Measurements from ENCODE around the gene LRSAM1.

LRSAM1 gene

DNA sequence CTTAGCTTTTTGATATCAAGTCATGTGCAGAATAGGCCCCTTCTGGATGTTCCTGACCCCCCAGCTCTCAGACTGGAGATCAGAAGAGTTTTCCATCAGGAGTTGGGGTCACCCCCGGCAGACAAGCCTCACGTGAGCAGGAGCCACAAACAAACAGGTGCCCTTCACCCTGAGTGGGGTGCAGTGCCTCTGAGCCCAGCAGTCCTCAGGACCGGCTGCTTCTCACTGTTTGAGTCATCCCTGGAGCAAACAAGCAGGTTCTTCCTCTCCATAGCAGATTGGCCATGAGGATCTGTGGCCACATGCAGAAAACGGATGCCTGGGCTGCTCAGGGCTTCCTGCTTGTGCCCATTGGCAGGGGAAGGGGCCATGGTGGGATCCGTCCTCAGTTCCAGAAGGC is 47.0 kb downstream of the LRSAM1 start:
- ATAC-seq: no peak

DNA sequence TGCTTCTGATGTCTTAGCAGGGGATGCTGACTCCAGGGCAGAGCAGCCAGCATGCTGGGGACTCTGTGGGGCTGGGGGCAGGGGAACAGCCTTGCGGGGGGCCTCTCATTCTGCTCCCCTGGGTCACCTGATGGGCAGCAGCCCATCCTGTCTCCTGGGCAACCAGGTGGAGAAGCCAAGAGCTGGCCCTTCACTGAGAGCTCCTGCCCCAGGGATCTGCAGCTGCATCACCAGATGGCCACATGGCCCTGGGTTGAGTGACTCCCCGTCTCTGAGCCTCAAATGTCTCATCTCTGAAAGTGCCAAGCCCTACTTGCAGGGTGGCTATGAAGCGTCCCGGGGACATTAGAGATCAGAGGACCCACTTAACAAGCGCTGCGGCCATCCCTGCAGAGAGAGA is 49.1 kb downstream of the LRSAM1 start:
- ATAC-seq: no peak

DNA sequence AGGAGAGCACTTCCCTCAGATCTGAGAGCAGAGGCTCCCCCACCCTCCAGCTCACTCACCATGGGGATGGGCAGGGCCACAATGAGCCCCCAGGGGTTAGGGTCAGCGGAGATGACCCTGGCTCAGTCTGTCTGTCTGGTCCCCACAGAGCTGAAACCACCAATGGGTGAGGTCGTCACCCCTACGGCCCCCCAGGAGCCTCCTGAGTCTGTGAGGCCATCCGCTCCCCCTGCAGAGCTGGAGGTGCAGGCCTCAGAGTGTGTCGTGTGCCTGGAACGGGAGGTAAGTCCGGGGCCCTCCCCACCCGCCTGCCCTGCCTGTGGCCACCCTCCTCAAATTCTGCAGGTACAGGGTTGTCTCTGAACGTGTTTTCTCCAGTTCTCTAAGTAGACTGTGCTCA is 49.6 kb downstream of the LRSAM1 start:
- ATAC-seq: no peak

DNA sequence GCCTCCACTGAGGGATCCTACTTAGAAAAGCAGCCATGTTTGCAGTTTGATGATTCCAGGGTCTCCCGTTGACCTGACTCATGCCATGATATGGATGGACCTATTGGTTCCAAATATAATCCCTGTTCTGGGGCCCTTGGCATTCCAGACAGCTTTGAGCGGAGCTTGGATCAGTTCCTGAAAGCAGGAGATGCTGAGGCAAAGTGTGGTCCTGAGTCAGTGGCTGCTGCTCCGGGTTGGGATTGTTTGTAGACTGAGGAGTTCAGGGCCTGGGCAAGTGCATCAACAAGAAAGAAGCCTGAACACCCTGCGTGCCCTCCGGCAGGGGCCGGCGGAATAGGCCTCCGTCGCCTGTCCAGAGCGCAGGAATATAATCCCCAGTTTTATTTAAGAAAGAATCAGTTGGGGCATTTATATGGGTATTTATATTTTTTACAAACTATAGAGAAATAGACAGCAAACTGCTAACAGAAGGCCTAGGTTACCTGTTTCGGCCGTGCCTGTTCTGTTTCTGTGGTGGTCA is 50.6 kb downstream of the LRSAM1 start:
- no peak for ATAC-seq

DNA sequence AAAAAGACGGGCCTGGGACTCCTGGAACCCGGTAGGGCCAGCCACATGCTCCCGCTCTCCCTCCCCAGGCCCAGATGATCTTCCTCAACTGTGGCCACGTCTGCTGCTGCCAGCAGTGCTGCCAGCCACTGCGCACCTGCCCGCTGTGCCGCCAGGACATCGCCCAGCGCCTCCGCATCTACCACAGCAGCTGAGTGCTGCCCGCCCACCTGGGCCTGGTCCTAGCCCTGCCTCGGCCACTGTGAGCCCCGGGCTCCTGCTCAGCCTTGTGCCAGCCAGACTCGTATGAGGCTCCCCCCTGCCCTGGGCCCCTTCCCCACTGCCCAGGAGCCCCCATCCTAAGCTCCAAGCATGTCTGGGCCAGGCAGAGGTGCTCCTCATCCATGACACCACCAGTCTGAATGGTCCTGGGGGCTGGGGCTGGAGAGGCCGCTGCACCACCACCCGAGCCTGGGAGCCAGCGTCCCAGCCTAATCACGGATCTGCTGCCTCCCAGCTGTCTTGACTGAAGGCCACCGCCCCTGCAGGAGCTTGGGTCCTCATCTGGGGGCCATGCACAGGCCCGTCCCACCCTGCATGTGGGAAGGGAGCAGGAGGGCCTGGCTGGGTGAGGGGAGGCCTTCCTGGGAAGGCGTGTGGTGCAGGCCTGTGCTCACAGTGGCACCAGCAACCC is 51.5 kb downstream of the LRSAM1 start:
- ATAC-seq: no peak

DNA sequence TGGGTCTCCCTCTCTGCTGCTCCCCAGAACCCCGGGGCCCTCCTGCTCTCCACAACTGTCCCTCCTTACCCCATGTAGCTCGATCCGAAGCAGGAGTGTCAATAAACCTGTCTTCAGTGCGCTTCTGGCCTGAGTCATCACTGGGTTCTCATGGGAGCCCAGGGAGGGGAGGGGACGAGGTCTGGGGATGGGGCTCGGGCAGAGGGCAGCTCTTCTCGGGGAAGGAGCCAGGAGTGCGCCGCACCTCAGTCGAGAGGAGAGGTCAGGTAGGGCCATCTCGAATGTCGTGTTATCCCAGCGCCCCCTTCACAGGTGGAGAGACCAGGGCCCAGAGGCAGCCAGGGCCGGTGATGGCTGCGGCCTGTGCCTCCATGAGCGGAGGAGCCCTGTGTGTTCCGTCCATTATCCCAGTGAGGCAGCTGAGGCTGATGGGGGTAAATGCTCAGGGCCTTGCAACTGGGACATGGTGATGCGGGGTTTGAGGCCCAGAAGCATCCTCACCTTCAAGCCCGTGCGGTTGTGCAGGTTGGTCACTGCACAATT is 52.1 kb downstream of the LRSAM1 start:
- no peak for ATAC-seq

DNA sequence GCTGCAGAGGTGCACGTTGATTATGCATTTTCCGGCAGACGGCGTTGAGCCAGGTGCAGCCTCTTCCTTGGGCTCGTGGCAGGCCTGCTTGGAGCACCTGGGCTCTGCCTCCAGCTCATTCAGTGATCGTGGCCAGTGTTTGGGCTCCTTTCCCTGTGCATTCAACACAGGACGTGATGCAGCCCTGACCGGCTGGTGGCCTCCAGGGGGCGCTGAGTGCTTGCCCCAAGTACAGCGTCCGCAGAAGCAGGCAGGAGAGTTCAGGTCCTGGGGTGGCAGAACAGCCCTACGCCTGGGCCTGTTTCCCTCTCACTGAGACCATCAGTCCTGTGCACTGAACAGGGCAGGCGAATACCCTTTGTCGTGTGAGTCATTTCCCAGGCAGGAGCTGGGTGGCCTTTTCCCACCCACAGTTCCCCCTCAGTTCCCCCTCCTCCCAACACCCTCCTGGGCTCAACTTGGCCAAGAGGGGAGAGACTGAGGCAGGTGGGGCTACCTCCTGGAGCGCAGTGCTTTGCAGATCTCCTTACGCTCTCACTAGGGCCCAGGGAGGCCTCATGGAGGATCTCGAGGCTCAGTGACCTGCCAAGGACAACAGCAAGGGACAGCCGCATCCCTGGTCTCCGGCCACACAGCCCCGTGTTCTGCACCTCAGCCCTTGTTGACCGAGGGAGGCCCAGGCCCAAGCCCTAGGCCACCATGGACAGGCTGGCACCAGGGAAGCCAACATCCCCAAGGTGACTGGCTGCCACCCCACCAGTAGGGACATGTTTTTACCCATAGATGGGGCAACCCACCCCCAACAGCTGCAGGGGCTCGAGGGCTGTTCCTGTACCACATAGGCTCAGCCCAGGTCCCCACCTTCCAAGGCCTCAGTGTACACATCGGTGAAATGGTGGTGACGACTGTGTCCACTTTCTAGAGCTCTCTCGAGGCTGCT is 52.9 kb downstream of the LRSAM1 start:
- ATAC-seq: peak; percentile 82 to 91

DNA sequence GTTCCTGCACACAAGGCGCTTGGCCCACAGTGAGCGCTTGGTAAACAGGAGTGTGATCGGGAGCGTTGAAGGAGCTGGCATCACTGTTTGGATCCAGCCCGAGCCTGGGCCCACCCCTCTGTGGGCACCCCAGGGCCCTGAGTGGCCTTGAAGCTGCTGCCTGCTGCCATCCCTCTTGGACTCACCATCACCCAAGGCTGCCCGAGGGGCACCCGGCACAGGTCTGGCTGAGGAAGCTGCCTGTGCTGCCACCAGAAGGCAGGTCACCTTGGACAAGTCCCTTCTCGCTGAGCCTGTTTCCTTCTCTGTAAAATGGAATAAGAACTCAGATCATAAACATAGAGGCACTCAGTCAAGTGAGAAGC is 53.6 kb downstream of the LRSAM1 start:
- no peak for ATAC-seq

DNA sequence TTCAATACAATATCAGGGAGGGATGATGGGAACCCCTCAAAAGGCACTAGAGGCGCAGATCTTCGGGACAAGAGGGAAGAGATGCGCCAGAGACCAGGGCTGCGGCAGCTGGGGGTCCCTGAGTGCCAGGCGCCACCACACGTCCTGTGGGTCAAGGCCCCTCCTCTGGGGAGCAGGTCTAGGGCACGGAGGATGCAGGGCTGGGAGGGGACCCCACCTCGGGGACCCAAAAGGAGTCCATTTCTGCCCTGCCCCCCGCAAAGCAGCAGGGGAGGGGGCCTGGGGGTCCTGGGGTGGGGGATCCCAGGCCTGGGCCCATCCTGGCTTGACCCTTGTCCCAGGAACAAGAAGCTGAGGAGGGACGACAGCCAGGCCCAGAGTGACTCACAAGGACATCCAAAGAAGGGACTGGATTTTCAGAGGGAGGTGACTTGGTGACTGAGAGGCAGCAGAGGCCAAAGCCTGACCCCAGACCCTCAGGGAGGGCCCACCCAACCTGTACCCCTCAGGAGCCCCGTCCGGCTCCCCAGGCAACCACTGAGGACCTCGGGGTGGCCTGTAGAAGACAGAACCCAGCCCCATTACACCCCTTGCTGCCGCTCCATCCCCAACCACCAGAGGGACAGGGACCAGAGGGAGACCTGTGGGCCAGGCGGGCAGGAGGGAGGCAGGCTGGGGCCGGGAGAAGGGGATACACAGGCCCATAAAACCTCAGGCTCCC is 54.2 kb downstream of the LRSAM1 start:
- ATAC-seq: peak in 1 of 2 donors; percentile 29

DNA sequence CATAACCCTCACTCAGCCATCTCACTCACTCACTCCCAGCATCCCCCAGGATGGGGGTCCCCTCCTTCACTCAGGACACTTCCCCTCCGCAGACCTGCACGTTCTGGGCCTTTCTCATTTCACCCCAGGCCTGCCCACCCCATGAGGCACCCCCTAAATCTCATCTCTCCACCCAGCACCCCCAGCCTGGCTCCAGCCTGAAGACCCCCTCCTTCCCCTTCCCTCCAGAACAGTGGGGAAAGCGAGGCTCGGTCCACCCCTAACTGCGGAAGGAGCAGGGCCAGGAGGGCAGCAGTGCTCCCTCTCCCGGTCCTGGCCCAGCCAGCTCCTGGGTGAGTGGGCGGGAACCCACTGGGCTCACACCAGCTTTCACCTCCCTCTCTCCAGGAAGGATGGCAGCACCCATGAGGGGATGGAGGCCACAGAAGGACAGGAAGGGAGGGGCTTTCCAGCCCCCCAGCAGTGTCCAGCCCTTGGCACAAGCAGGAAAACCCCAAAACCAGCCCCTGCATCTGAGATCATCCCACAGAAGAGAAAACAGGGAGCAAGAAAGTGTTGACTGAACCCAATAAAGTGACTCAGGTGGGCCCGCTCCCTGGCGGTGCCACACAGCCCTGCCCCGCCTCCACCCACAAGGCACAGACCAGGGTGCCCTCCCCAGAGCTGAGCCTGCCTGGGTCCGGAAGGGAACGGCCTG is 55.0 kb downstream of the LRSAM1 start:
- ATAC-seq: no peak

DNA sequence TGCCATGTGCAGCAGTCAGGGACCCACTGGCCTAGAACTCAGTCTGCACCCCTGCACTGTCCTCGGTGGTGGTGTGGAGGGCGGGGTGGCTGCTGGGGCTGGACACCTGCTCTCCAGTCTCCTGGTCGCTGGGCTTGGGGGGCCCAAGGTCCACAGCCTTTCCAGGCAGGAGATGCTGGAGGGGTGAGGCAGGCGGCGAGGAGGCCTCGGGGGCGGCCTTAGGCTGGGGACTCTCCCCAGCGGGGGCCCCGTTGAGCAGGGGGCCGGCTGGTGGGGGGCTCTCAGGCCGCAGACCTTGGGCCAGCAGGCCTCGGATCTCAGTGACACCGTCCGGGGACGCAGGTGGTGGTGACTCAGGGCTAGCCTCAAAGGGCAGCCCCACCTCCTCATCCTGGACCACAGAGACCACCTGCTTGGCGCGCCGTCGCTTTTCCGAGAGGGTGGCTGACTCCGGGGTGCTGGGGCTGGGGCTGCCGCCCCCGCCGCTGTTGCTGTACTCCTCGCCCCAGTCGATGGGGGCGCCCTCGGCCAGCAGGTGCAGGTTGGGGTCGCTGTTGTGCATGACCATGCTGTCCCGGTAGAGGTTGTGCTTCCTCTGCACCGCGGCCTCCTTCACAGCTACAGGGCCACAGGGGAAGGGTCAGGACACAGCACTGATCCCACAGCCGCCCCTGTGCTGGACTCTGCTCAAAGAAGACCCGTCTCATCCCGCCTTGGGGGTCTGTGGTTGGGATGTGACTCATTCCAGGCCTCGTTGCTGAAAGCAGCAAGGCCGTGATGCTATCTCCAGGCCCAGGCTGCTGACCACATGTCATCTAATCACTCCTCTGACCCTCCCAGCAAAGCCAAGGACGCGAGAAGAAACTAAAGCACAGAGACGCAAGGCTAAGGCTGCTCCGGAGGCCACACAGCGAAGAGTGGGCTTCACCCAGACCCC is 55.8 kb downstream of the LRSAM1 start:
- ATAC-seq: no peak

DNA sequence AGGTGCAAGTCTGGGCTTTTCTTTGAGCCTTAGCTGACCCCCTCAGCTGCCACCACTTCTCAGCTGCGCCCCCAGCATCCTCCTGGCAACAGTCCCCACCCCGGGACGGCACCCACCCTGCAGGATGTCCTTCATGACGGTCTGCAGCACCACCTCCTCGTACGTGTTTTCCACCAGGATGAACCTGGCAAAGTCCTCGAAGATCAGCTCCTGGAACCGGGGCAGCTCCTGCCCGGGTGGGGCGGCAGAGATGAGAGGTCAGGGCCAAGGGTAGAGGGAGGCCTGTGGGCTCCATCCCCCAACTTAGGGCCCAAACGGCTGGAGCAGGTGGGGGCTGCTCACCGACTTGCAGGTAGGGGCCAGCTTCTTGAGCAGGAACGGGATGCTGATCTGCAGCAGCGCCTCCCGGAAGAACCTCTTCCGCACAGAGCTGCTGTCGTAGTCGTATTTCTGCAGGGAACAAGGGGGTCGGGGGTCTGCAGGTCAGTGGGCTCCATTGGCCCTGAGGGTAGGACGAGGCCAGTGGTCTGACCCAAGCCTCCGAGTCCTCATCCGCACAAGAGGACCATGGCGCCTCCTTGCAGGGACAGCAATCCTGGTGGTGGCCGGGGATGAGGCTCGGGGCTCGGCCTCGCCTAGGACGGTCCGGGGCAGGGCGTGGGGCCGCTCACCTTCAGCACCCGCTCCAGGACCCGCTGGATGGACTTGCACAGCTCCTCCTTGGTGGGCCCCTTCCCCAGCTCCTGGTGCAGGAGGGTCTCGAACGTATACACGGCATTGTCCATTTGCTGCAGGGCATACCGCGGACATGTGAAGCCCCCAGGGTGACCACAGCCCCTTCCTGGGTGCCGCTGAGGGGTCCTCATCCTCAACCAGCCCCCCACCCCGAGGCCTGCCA is 56.7 kb downstream of the LRSAM1 start:
- no peak for ATAC-seq

DNA sequence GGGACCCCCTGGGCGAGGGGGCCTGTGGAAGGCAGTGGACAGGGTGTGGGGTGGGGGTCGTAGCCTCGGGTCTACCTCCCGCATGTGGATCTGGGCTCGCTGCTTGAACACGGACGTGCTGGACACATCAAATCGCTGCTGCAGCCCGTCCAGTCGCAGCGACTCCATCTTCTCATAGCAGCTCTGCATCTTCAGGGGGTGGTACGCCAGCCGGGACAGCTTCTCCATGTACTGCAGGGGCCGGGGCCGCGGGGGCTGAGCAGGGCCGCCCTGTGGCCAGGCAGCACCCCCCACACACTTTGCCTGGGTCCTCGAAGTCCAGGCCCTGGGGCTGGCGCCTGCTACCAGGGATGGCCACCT is 57.6 kb downstream of the LRSAM1 start:
- no peak for ATAC-seq

DNA sequence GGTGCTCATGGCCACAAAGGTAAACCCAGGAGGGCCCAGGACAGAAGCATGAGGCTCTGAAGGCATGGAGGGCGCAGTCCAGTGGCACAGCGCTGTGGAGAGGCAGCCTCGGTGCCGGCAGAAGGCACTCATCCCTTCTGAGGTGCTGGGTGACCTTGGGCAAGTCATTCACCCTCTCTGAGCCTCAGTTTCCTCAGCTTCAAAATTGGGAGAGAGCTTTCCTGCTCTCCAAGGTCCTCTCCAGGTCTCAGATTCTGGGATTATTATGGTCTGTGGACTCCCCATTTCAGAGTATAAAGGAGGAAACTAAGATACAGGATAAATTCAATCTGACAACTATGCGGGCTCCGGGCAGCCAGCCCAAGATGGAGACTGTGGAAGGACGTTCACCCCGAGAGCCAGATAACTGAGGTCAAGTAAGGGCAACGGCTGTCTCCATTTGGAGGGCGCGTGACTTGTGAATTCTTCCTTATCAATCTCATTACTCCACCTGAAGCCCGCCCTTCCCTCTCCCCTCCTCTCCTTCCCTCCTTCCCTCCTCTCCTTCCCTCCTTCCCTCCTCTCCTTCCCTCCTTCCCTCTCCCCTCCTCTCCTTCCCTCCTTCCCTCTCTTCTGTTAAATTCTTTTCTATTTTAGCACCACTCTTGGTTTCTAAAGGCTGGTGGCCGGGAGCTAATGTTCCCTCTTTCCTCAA is 58.1 kb downstream of the LRSAM1 start:
- ATAC-seq: no peak

DNA sequence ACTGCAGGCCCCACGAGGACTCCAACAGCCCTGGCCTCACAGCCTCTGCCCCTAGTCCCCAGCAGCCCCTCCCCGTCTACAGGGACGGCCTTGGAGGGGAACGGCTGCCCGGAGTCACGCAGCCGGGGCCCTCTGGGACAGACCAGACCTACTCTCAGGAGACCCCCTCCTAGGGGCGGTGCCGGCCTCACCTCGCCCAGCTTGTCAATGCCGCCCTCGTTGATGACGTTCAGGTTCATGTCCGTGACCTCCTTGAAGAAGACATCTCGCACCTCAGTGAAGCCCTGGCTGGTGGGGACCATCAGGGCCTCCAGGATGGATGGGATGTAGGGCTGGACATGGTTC is 58.6 kb downstream of the LRSAM1 start:
- no peak for ATAC-seq

DNA sequence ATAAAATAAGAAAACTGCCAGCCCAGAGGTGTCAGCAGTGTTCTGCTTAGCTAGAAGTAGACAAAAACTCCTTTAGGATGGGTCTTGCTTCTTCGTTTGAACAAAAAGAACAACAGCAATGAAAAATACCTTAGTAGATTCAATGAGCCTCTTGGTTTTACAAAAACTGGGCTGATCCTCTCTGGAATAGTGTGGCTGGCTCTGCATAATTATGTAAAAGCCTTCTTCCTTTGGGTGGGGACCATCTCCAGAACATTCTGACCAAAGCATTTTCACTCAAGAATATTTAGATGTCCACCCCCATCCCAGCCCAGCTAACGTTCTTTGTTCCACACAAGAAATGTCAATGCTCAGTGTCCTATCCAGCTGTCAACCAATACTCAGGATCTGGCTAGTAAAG is 63.2 kb downstream of the LRSAM1 start:
- no peak for ATAC-seq

DNA sequence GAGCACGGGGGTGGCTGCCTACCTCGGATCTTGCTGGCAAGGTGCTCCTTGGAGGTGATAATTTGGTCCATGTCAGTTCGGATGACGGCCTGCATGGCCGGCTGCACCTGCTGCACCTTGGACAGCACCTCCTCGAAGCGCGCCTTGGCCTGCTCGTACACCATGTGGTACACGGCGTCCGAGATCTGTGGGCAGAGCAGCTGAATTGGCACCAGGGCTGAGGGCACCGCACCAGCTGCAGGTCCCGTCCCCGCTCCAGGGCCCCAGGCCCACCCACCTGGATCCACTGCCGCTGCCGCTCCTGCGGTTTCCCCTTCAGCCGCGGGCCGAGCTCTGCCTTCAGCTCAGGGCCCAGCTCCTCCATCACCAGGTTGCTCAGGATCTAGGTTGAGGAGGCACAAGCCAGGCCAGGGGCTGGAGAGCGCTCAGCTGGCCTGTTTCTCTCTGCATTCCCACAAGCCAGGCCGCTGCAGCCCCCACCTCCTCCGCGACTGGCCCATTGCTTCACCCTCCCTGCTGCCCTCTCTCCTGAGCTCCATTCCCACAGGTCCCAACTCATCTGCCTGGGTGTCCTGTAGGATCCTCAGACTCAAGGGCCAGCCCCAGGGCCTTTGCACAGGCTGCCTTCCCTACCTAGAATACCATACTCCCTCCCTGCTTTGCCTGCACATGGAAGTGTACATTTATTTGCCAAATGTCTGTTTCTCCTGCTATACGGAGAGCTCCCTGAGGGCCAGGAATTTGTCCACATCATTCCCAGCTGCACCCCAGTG is 65.7 kb downstream of the LRSAM1 start:
- no peak for ATAC-seq

DNA sequence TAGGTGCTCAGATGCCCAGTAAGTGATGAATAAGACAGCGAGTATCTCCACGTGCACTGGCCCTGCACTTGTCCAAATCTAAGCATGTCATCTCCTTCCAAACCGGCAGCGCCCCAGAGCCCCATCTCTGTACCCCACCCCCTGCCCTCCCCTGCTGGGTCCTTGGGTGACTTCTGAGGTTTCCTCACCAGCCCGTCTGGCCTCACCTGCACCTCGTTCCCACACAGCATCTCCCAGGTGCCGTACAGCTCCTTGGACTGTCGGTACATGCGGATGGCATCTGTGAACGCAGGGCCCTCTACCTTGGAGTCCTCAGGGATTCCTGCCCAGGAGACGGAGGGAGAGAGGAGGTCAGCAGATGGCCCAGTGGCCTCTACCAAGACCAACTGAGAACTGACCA is 66.3 kb downstream of the LRSAM1 start:
- no peak for ATAC-seq
